ENCODE measurements around the gene ZMYND10.
A peak's percentile ranks its signal among the peaks of the same experiment; 100 is the strongest.
"Not testable (repeated sequence)": the region's sequence is repeated elsewhere in the genome, so short reads cannot be mapped to it uniquely, and the experiment has no call there.

The ZMYND10 gene

GRCh38 chr3:50324351-50325112, 21.0 kb downstream of the ZMYND10 start:
- peak; percentile 41 for DNase-seq

GRCh38 chr3:50323614-50324199, 21.8 kb downstream of the ZMYND10 start:
- DNase-seq: no peak

- no peak for DNase-seq
Observed at GRCh38 chr3:50323092-50323600, 22.4 kb downstream of the ZMYND10 start.

GRCh38 chr3:50322386-50323091, 23.0 kb downstream of the ZMYND10 start, which contains the start of gene HYAL2:
Gene HYAL2 (minus strand): TSS chr3:50322745. CDS start chr3:50320489, 2,256 bp downstream.
- DNase-seq: no peak

GRCh38 chr3:50322115-50322385, 23.5 kb downstream of the ZMYND10 start:
- DNase-seq: no peak

- DNase-seq: peak; percentile 77
Observed at GRCh38 chr3:50321336-50322114, 24.0 kb downstream of the ZMYND10 start.

GRCh38 chr3:50320853-50321335, 24.6 kb downstream of the ZMYND10 start:
- no peak for DNase-seq

- no peak for DNase-seq
Observed at GRCh38 chr3:50319894-50320625, 25.5 kb downstream of the ZMYND10 start.

- DNase-seq: no peak
Observed at GRCh38 chr3:50319181-50319893, 26.2 kb downstream of the ZMYND10 start.

GRCh38 chr3:50318615-50319014, 26.9 kb downstream of the ZMYND10 start:
- DNase-seq: no peak

- DNase-seq: no peak
Observed at GRCh38 chr3:50318163-50318562, 27.4 kb downstream of the ZMYND10 start.

- no peak for DNase-seq
Observed at GRCh38 chr3:50317300-50317699, 28.2 kb downstream of the ZMYND10 start.

- peak; percentile 73 for DNase-seq
Observed at GRCh38 chr3:50316657-50317242, 28.8 kb downstream of the ZMYND10 start.

GRCh38 chr3:50314816-50315215, 30.7 kb downstream of the ZMYND10 start:
- DNase-seq: no peak

GRCh38 chr3:50314342-50314741, 31.2 kb downstream of the ZMYND10 start:
- no peak for DNase-seq

GRCh38 chr3:50312041-50312440, 33.5 kb downstream of the ZMYND10 start:
- not testable (repeated sequence) for DNase-seq

GRCh38 chr3:50304601-50305000, 40.9 kb downstream of the ZMYND10 start:
- no peak for DNase-seq

- DNase-seq: no peak
Observed at GRCh38 chr3:50303013-50303815, 42.3 kb downstream of the ZMYND10 start, which contains the start of gene HYAL1. Gene HYAL1 (minus strand): TSS chr3:50303574. CDS start chr3:50302956, 618 bp downstream.

GRCh38 chr3:50302095-50303012, 43.2 kb downstream of the ZMYND10 start:
- DNase-seq: no peak

Data from central memory CD4-positive, alpha-beta T cell (primary cell).